Measurements from ENCODE around the gene WDFY2. TPM values are rescaled to one million over a fixed set of nuclear protein-coding genes. Genes with fewer than 3 reads are reported as not detected.

Gene WDFY2
- total RNA-seq, 1 experiment from 2014 or later, result 26.4 TPM

- no peak for TF ChIP-seq CTCF (conservative IDR thresholded peaks at IDR 0.05)
- no peak overlapping the region for H4K8ac ChIP-seq (replicated peaks; ENCODE audit: insufficient read length, low read depth, low read length)
- no peak overlapping the region for H2BK120ac ChIP-seq (ENCODE audit: low read depth, low read length, poor library complexity, severe bottlenecking)
- H3K23ac ChIP-seq (ENCODE audit: insufficient read length, low read depth, low read length), result no peak overlapping the region
- H2BK5ac ChIP-seq (ENCODE audit: insufficient read length, low read length), result no peak overlapping the region
- no peaks in the 10 kb centered on the region for H4K20me1 ChIP-seq (ENCODE audit: control insufficient read depth, insufficient read depth, insufficient read length)
- H4K91ac ChIP-seq (ENCODE audit: insufficient read length, low read depth, low read length), result no peak overlapping the region
- no peak overlapping the region for H3K56ac ChIP-seq (ENCODE audit: insufficient read length, low read depth, low read length)
- H3K27ac ChIP-seq (ENCODE audit: insufficient read length, low read depth, low read length), result no peak overlapping the region
- peaks cover 38 to 43% of the 10 kb centered on the region in 2 experiments for H3K4me1 Mint-ChIP-seq
- H3K27ac Mint-ChIP-seq, result no peak overlapping the region
- no peaks in the 10 kb centered on the region for H3K79me2 ChIP-seq (ENCODE audit: insufficient read depth, low read length)
- no peak overlapping the region for H2BK20ac ChIP-seq (ENCODE audit: low read depth, low read length, poor library complexity, severe bottlenecking)
- no peak overlapping the region for H3T11ph ChIP-seq (ENCODE audit: low read length)
- no peak overlapping the region for H2BK12ac ChIP-seq (ENCODE audit: insufficient read length, low read depth, low read length)
- no peak overlapping the region for H3K4me2 ChIP-seq (ENCODE audit: insufficient read depth, insufficient read length, low read length)
- H3K18ac ChIP-seq (ENCODE audit: insufficient read length, low read depth, low read length), result no peak overlapping the region
- H3K9me3 Mint-ChIP-seq, result no peaks in the 10 kb centered on the region
- WGBS (ENCODE audit: extremely low coverage, insufficient read length, low lambda C conversion rate), result no CpG with 5 or more reads among the region's 2 CpGs
- H2BK15ac ChIP-seq (ENCODE audit: low read depth, low read length), result no peak overlapping the region
- H3K36me3 Mint-ChIP-seq (ENCODE audit: insufficient read depth in 1 of 3, low read depth in 3 of 3), result peaks cover 0 to 2% (median 0%) of the 10 kb centered on the region in 3 experiments; a peak in 2 of 7 replicates
- no peak overlapping the region for H3K14ac ChIP-seq (ENCODE audit: insufficient read depth, low read length)
- no peak overlapping the region for H2AFZ ChIP-seq (ENCODE audit: low read length)
- no peak overlapping the region for H3K9ac ChIP-seq (ENCODE audit: extremely low read depth, insufficient read length, low read length)
- peaks cover 3% of the 10 kb centered on the region; the same call in 1 of the 2 replicates for H3K4me1 ChIP-seq (ENCODE audit: insufficient read depth, low read length)
- no peak for DNase-seq
- H4K5ac ChIP-seq (ENCODE audit: insufficient read length, low read depth, low read length), result no peak overlapping the region
- no peaks in the 10 kb centered on the region for H3K27me3 ChIP-seq (ENCODE audit: insufficient read depth, low read length)
- no peaks in the 10 kb centered on the region for H3K79me1 ChIP-seq (ENCODE audit: insufficient read depth, low read depth, low read length, poor library complexity, severe bottlenecking)
- no peaks in the 10 kb centered on the region; the same call in none of the 2 replicates for H3K27me3 Mint-ChIP-seq (ENCODE audit: low read depth)
- H2AK5ac ChIP-seq (ENCODE audit: insufficient read length, low read length), result no peak overlapping the region
- no peak overlapping the region for H3K4ac ChIP-seq (ENCODE audit: low read depth, low read length)
- peaks cover 4% of the 10 kb centered on the region for H3K23me2 ChIP-seq (ENCODE audit: insufficient read length, low read depth, low read length, poor library complexity, severe bottlenecking)
- H3K4me3 Mint-ChIP-seq, result no peak overlapping the region
- no peaks in the 10 kb centered on the region for H3K9me3 ChIP-seq (ENCODE audit: control insufficient read depth, low read depth, low read length)
Observed at GRCh38 chr13:51805925-51806324, 221.7 kb downstream of the WDFY2 start.
